Sigmoid colon (tissue), 7 donors: ENCODE measurements around the gene NLRP3. TPM values are rescaled to one million over a fixed set of nuclear protein-coding genes. Genes with fewer than 3 reads are reported as not detected.
"Not testable (repeated sequence)": the region's sequence is repeated elsewhere in the genome, so short reads cannot be mapped to it uniquely, and the experiment has no call there.

Source experiments
- DNase-seq: peaks from one replicate; pipeline ENCODE4 v3.0.0-alpha.2; 2019
- H3K27ac ChIP-seq, 4 donors: fragments of 200-600 bp; sonication (generic); one replicate each; pipeline ENCODE4 v1.5.1; 2016 to 2019; ENCODE audit warnings: mild to moderate bottlenecking in 1 of 4
- H3K27me3 ChIP-seq, 3 donors: fragments of 200-600 bp; sonication (generic); one replicate each; pipeline ENCODE4 v1.5.1; 2019; ENCODE audit warnings: mild to moderate bottlenecking in 1 of 3
- H3K36me3 ChIP-seq, 4 donors: fragments of 200-600 bp; sonication (generic); one replicate each; pipeline ENCODE4 v1.5.1; 2016 to 2019
- H3K4me1 ChIP-seq, 4 donors: fragments of 200-600 bp; sonication (generic); one replicate each; pipeline ENCODE4 v1.5.1; 2017 to 2019
- H3K4me3 ChIP-seq, 4 donors: fragments of 200-600 bp; sonication (generic); one replicate each; pipeline ENCODE4 v1.5.1; 2017 to 2019; ENCODE audit warnings: mild to moderate bottlenecking in 2 of 4, moderate library complexity in 1 of 4
- H3K9me3 ChIP-seq, 4 donors: fragments of 200-600 bp in 3 of 4; sonication (generic) in 3 of 4; one replicate each; pipeline versions ENCODE4 v1.5.1 to v1.6.1; 2013 to 2019
- EP300 ChIP-seq, 4 donors: sonication (generic); formaldehyde crosslinking; IDR thresholded peaks; one replicate each; pipeline ENCODE4 v1.6.1; 2017; ENCODE audit warnings: antibody characterized with exemption in 4 of 4
- POLR2A ChIP-seq, 2 donors: fragments of 450-650 bp; IDR thresholded peaks; one replicate each; pipeline ENCODE4 v1.6.1; 2016; ENCODE audit warnings: antibody characterized with exemption in 2 of 2, mild to moderate bottlenecking in 2 of 2, moderate library complexity in 2 of 2
- POLR2AphosphoS5 ChIP-seq, 4 donors: sonication (generic); formaldehyde crosslinking; IDR thresholded peaks; one replicate each; pipeline ENCODE4 v1.6.1; 2017; ENCODE audit warnings: antibody characterized with exemption in 4 of 4
- WGBS, 2 donors: extraction: QIAGEN DNeasy Blood & Tissue Kit; methylation state at CpG; one replicate each; pipeline ENCODE4 v1.1.7; 2013; 5-methylcytosine and 5-hydroxymethylcytosine counted together
- intact Hi-C: fragments of 100-400 bp; cut with DNase I; formaldehyde crosslinking; loops from one replicate; pipeline ENCODE4 v1.15.1; 2023
- polyA plus RNA-seq, 3 donors: library from polyadenylated mRNA; stranded (reverse); fragments of 200-250 nt; gene quantifications; one replicate each; pipeline ENCODE4 v1.2.3, GENCODE V29; 2013
- total RNA-seq, 4 donors: library from RNA; depleted of rRNA; stranded (reverse); fragments of >200 nt; gene quantifications; one replicate each; pipeline ENCODE4 v1.1.0, GENCODE V29; 2016
- TF ChIP-seq, protein P1 (sequence below), 4 experiments: fragments of 450-650 bp in 3 of 4; fragments of 200-600 bp in 1 of 4; IDR thresholded peaks; one replicate each; pipeline ENCODE4 v1.5.1; 2016 to 2019; ENCODE audit warnings: antibody characterized with exemption in 4 of 4, mild to moderate bottlenecking in 3 of 4, moderate library complexity in 2 of 4
- donor health status: healthy with polysubstance abuse.
- donor health status: Bipolar disorder and iron deficiency.
- donor health status: healthy.

NLRP3 gene
- total RNA-seq = 1 to 10 TPM; 1.4 to 3.3 (median 3.0) TPM
- polyA plus RNA-seq = 1 to 10 TPM; 1.1 to 3.2 (median 1.8) TPM

DNA sequence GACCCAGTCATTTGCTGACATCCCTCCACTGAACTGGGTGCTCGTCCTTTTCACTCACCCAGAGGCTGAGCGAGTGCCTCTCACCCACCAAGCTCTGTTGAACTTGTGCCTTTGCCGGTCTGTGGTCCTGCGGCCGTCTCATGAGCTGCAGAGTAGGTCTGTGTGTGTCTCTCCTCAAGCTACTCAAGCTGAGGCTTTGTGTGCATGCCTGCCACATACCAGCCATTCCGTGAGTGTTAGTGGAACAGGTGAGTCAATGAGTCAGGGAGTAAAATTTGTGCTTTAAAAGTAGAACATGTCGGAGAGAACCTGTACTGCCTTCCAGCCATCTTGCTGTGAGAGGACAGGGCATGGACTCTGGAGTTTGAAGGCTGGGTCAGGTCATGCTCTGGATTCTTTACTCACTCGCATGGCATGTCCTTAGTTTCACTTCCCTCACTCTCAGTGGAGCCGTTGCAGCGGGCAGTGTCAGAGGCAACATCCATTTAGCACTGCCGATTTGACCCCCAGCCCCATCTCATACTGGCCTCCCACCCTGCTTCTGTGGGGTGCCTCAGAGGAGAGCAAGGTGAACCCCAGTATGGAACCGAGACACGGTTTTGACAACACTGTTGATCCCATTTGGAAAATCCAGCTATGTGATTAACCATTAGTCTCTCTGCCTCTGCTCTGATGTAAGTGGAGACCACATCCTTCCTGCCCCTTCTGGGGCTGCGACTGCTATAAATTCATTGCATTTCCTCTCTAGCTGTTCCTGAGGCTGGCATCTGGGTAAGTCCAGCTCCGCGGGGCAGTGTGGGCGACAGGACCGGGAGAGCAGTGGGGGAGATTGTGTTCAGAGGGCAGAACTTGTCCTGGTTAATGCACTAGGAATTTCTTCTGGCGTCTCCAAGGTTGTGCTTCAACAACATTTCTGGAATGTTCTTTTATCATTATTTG, at the start of gene NLRP3:
NLRP3 (plus strand) TSS at position 751 of the 939 bp plus-strand sequence. CDS start 2,628 bp downstream, outside the sequence.
- peak; percentile 68 for DNase-seq
- H3K27me3 ChIP-seq = no peaks in the 10 kb centered on the region
- 53 to 84% methylated on average over 19 of the region's 19 CpGs for WGBS, 2 donors
- intact Hi-C loops = no loop called here
- peak within 1 kb of the TSS in 2 of 4 donors; percentile 22 to 32 for H3K27ac ChIP-seq
- H3K4me3 ChIP-seq = peak within 1 kb of the TSS in 1 of 4 donors; percentile 32
- H3K4me1 ChIP-seq = no peaks in the 10 kb centered on the region
- no peaks in the 10 kb centered on the region for H3K36me3 ChIP-seq
- TF ChIP-seq, protein P1, sequence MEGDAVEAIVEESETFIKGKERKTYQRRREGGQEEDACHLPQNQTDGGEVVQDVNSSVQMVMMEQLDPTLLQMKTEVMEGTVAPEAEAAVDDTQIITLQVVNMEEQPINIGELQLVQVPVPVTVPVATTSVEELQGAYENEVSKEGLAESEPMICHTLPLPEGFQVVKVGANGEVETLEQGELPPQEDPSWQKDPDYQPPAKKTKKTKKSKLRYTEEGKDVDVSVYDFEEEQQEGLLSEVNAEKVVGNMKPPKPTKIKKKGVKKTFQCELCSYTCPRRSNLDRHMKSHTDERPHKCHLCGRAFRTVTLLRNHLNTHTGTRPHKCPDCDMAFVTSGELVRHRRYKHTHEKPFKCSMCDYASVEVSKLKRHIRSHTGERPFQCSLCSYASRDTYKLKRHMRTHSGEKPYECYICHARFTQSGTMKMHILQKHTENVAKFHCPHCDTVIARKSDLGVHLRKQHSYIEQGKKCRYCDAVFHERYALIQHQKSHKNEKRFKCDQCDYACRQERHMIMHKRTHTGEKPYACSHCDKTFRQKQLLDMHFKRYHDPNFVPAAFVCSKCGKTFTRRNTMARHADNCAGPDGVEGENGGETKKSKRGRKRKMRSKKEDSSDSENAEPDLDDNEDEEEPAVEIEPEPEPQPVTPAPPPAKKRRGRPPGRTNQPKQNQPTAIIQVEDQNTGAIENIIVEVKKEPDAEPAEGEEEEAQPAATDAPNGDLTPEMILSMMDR (IDR thresholded peaks at IDR 0.05) = no peak
- no peak for TF ChIP-seq EP300 (IDR thresholded peaks at IDR 0.05)
- peak; percentile 16 to 28 for TF ChIP-seq POLR2A (IDR thresholded peaks at IDR 0.05)
- TF ChIP-seq POLR2AphosphoS5 (IDR thresholded peaks at IDR 0.05) = peak; percentile 29 to 76 (median 68)
- H3K9me3 ChIP-seq = no peaks in the 10 kb centered on the region

- DNase-seq, H3K36me3 ChIP-seq, H3K9me3 ChIP-seq, intact Hi-C loops, H3K4me3 ChIP-seq, H3K27ac ChIP-seq: not testable (repeated sequence)
- 93 to 98% methylated on average over 1 of the region's 1 CpG for WGBS, 2 donors
- peaks cover 0 to 12% (median 11%) of the 10 kb centered on the region in 3 donors for H3K27me3 ChIP-seq
- H3K4me1 ChIP-seq = peaks cover 0 to 13% (median 10%) of the 10 kb centered on the region in 4 donors
Measured at GRCh38 chr1:247366345-247366744, 49.6 kb upstream of the NLRP3 start.

- Histone ChIP-seq H3K36me3 (no peaks in the 10 kb centered on the region), H3K27me3 (peaks cover 0 to 12% (median 11%) of the 10 kb centered on the region in 3 donors), H3K4me1 (peaks cover 0 to 16% (median 13%) of the 10 kb centered on the region in 4 donors), H3K9me3 (no peaks in the 10 kb centered on the region), H3K27ac (no peak overlapping the region), H3K4me3 (no peak overlapping the region)
- TF ChIP-seq EP300 (IDR thresholded peaks at IDR 0.05) (no peak), POLR2AphosphoS5 (IDR thresholded peaks at IDR 0.05) (no peak), POLR2A (IDR thresholded peaks at IDR 0.05) (no peak)
- TF ChIP-seq, protein P1 (IDR thresholded peaks at IDR 0.05) = no peak
- DNase-seq = no peak
- intact Hi-C loops = no loop called here
- 74 to 80% methylated on average over 4 of the region's 4 CpGs for WGBS, 2 donors
Measured at GRCh38 chr1:247366926-247367645, 48.9 kb upstream of the NLRP3 start.

DNA sequence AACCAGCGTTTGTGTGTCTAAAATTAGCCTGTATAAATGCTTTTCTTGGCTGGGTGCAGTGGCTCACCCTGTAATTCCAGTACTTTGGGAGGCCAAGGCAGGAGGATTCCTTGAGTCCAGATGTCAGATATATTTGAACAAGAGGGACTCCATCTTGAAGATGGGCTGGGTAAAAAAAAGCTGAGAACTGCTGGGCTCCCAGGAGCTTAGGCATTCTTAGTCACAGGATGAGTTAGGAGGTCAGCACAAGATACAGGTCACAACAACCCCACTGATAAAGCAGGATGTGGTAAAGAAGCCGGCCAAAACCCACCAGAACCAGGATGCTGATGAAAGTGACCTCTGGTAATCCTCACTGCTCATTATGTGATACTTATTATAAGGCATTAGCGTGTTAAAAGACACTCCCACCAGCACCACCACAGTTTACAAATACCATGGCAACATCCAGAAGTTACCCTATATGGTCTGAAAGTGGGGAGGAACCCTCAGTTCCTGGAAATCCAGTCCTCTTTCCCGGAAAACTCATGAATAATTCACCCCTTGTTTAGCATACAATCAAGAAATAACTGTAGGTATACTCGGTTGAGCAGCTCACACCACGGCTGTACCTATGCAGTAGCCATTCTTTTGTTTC, 48.1 kb upstream of the NLRP3 start:
- H3K4me3 ChIP-seq = no peak overlapping the region
- H3K27ac ChIP-seq = no peak overlapping the region
- 61 to 64% methylated on average over 6 of the region's 6 CpGs for WGBS, 2 donors
- no peaks in the 10 kb centered on the region for H3K9me3 ChIP-seq
- peaks cover 0 to 24% (median 16%) of the 10 kb centered on the region in 4 donors for H3K4me1 ChIP-seq
- no peaks in the 10 kb centered on the region for H3K36me3 ChIP-seq
- DNase-seq = no peak
- peaks cover 0 to 12% (median 11%) of the 10 kb centered on the region in 3 donors for H3K27me3 ChIP-seq
- TF ChIP-seq POLR2A (IDR thresholded peaks at IDR 0.05) = no peak
- no peak for TF ChIP-seq POLR2AphosphoS5 (IDR thresholded peaks at IDR 0.05)
- TF ChIP-seq, protein P1 (IDR thresholded peaks at IDR 0.05) = no peak
- TF ChIP-seq EP300 (IDR thresholded peaks at IDR 0.05) = no peak
- intact Hi-C loops = no loop called here
